Brain microvascular endothelial cell (primary cell): Measurements from ENCODE around the gene HTR2A.
"Not testable (repeated sequence)": the region's sequence is repeated elsewhere in the genome, so short reads cannot be mapped to it uniquely, and the experiment has no call there.

Source experiments
- DNase-seq: peaks from one replicate; pipeline ENCODE4 v3.0.0-alpha.2; 2020
- H3K27ac ChIP-seq: fragments of 250-450 bp; sonication (Bioruptor Pico); 2 replicates; pipeline ENCODE4 v1.5.1; 2020; ENCODE audit warnings: mild to moderate bottlenecking, moderate library complexity
- H3K27me3 ChIP-seq: fragments of 250-450 bp; sonication (Bioruptor Pico); replicated peaks from 2 replicates; pipeline ENCODE4 v1.5.1; 2020; ENCODE audit warnings: mild to moderate bottlenecking
- H3K36me3 ChIP-seq: fragments of 250-450 bp; sonication (Bioruptor Pico); replicated peaks from 2 replicates; pipeline ENCODE4 v1.5.1; 2020; ENCODE audit warnings: mild to moderate bottlenecking
- H3K4me3 ChIP-seq: 2 replicates; pipeline ENCODE4 v1.5.1; 2011; ENCODE audit warnings: low read depth, mild to moderate bottlenecking, control low read depth, low read length, moderate library complexity
- CTCF ChIP-seq: IDR thresholded peaks from 2 replicates; pipeline ENCODE4 v1.5.1; 2011; ENCODE audit warnings: low read depth, mild to moderate bottlenecking, moderate library complexity, low read length, control low read depth, inconsistent platforms; ENCODE audit errors: missing control alignments
- in situ Hi-C: cut with HindIII; loops from 2 replicates; pipeline ENCODE4 v1.10.0; 2017; ENCODE audit warnings: low sequenced_read_pairs, low pct_ligation_motif_present

The HTR2A gene

GRCh38 chr13:46816371-46816770, 80.5 kb downstream of the HTR2A start:
- no peak for TF ChIP-seq CTCF
- Histone ChIP-seq H3K4me3 (no peak overlapping the region), H3K27ac (no peak overlapping the region), H3K27me3 (no peaks in the 10 kb centered on the region), H3K36me3 (no peaks in the 10 kb centered on the region)
- in situ Hi-C loops = no loop called here
- no peak for DNase-seq

DNA sequence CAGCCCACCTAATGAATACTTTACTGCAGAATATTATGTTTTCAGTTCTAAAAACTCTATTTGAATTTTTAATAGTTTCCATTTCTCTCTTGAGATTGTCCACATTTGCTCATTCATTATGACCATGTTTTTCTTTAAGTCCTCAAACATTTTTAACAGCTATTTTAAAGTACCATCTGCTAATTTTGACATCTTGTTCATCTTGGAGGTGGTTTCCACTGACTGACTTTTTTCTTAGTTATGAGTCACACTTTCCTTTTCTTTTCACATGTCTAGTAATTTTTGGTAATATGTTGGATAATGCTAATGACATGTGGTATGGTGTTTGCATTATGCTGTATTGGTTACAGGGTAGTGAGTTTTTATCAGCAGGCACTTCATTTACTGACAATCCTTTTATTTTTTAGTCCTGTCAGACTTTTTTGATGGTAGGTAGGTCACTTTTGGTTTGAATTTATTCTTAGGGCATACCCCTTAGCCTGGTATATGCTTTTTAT, 84.5 kb downstream of the HTR2A start:
- in situ Hi-C loops = no loop called here
- no peak for TF ChIP-seq CTCF

GRCh38 chr13:46810440-46810839, 86.4 kb downstream of the HTR2A start:
- no peaks in the 10 kb centered on the region for H3K27me3 ChIP-seq
- no peak overlapping the region for H3K4me3 ChIP-seq
- no peak for DNase-seq
- H3K27ac ChIP-seq = peak overlapping the region; percentile 32
- H3K36me3 ChIP-seq = no peaks in the 10 kb centered on the region
- no peak for TF ChIP-seq CTCF
- in situ Hi-C loops = no loop called here

More for the DNA sequence above, 84.5 kb downstream of the HTR2A start:
- Histone ChIP-seq H3K27ac (no peak overlapping the region), H3K27me3 (no peaks in the 10 kb centered on the region), H3K4me3 (no peak overlapping the region), H3K36me3 (no peaks in the 10 kb centered on the region)
- no peak for DNase-seq

DNA sequence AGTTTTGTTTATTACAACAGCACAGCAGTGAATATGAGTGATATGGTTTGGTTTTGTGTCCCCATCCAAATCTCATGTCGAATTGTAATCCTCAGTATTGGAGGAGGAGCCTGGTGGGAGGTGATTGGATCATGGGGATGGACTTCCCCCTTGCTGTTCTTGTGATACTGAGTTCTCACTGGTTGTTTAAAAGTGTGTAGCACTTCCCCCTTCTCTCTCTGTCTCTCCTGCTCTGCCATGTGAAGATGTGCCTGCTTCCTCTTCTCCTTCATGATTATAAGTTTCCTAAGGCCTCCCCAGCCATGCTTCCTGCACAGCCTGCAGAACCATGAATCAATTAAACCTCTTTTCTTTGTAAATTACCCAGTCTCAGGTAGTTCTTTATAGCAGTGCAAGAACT, 91.9 kb downstream of the HTR2A start:
- H3K27me3 ChIP-seq, H3K36me3 ChIP-seq, in situ Hi-C loops, H3K4me3 ChIP-seq, DNase-seq: not testable (repeated sequence)
- peak overlapping the region; percentile 54 for H3K27ac ChIP-seq

DNA sequence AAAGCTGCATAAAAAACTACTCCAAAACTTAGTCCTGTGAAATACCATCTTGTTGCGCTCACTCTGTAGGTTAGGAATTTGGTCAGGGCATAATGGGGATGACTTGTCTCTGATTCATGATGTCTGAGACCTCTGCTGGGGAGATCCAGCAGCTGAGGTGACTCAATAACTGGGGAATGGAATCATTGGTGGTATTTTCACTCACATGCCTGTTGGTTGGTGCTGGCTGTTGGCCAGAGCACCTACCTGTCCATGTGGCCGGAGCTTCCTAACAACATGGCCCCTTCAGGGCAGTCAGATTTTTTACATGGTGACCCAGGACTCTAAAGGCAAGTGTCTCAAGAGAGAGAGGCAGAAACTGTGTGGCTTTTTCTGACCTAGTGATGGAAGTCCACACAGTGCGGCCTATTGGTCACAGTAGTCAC, 92.5 kb downstream of the HTR2A start:
- Histone ChIP-seq H3K27me3 (no peaks in the 10 kb centered on the region), H3K4me3 (no peak overlapping the region), H3K36me3 (no peaks in the 10 kb centered on the region), H3K27ac (peak overlapping the region; percentile 82)
- peak; percentile 17 for TF ChIP-seq CTCF
- DNase-seq = peak; percentile 95
- in situ Hi-C loops = no loop called here

GRCh38 chr13:46803586-46803985, 93.3 kb downstream of the HTR2A start:
- Histone ChIP-seq H3K27me3 (no peaks in the 10 kb centered on the region), H3K36me3 (no peaks in the 10 kb centered on the region), H3K27ac (peak overlapping the region; percentile 82), H3K4me3 (no peak overlapping the region)
- DNase-seq = peak; percentile 56
- in situ Hi-C loops = no loop called here
- TF ChIP-seq CTCF = no peak
